Suppressor macrophage treated with lipopolysaccharide for 4 hours (primary cell): ENCODE measurements around the gene DIP2A.
A peak's percentile ranks its signal among the peaks of the same experiment; 100 is the strongest.

Experiments used
- DNase-seq: peaks from one replicate; pipeline ENCODE4 v3.0.0-alpha.2; 2020

Gene DIP2A

GRCh38 chr21:46458315-46459023 lies at the start of gene DIP2A:
DIP2A (plus strand) TSS chr21:46458891; CDS start chr21:46459132, 241 bp downstream.
- DNase-seq, result peak; percentile 99

- DNase-seq, result no peak
Measured at GRCh38 chr21:46409641-46410406, 48.9 kb upstream of the DIP2A start.

DNA sequence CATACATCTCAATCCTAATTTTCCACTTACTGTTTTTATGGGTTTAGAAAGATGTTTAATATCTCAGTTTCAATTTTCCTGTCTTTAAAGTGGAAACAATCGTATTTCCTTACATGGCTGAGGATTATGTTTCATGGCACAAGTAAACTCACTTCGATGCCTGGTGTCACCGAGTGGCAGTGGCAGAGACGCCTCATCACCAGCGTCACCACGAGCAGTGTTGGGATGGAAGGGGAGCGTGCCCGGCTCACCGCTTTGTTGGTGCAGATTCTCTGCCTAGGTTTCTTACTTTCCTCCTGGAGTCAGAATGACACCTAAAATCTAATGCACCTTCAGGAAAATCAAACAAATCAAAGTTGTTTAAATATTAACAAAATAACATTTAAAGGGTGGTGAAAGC lies 48.2 kb upstream of the DIP2A start:
- DNase-seq, result no peak

DNA sequence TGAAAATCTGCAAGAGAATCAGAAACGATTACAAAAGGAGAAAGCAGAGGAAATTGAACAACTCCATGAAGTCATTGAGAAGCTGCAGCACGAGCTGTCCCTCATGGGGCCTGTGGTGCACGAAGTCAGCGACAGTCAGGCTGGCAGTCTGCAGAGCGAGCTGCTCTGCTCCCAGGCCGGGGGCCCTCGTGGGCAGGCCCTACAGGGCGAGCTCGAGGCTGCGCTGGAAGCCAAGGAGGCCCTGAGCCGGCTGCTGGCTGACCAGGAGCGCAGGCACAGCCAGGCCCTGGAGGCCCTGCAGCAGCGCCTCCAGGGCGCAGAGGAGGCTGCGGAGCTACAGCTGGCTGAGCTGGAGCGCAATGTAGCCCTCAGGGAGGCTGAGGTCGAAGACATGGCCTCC lies 47.5 kb upstream of the DIP2A start:
- no peak for DNase-seq

- DNase-seq, result no peak
Measured at GRCh38 chr21:46411691-46412090, 47.0 kb upstream of the DIP2A start.

GRCh38 chr21:46412521-46413364 lies 45.9 kb upstream of the DIP2A start:
- no peak for DNase-seq

GRCh38 chr21:46413365-46413696 lies 45.4 kb upstream of the DIP2A start:
- no peak for DNase-seq

GRCh38 chr21:46414965-46415275 lies 43.8 kb upstream of the DIP2A start:
- DNase-seq, result no peak

DNA sequence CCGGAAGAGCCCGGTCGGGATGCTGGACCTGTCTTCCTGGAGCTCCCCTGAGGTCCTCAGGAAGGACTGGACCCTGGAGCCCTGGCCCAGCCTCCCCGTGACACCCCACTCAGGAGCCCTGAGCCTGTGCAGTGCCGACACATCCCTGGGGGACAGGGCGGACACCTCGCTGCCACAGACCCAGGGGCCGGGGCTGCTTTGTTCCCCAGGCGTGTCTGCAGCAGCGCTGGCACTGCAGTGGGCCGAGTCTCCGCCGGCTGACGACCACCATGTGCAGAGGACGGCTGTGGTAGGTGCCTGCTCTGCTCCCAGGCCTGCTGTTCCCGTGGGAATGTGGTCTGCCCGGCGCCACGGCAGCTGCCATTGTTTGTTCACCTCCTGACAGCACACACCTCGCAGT lies 42.1 kb upstream of the DIP2A start:
- no peak for DNase-seq

DNA sequence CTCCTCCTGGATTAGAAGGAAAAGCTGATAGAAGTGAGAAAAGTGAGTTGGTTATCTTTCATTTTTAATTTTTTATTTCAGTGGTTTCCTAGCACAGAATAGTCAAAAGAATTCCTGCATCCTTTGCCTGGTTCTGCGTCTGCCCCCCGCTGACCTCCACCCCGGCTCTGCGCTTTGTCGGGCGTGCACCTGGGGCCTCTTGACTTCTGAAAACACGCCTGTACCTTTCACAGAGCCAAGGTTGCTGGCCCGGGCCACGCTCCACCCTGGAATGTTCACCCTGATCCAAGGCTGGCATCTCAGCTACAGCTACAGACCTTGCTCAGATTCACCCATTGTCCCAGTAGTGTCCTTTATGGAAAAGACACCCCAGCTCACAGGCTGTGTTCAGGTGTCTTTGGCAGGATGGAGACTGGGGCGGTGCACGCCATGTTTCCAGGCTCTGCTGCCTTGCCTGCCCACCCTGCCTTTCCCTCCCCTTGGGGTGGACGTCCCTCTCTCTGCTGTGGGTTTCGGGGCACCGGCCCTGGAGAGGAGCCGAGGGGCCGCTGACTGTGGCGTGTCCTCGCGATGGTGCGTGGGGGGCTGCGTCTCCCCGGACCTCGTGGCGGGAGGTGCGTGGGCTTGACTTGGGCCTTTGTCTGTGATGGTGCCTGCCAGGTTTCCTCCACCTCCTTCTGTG lies 40.3 kb upstream of the DIP2A start:
- DNase-seq, result no peak

- DNase-seq, result no peak
Measured at GRCh38 chr21:46420241-46421190, 38.2 kb upstream of the DIP2A start.

DNA sequence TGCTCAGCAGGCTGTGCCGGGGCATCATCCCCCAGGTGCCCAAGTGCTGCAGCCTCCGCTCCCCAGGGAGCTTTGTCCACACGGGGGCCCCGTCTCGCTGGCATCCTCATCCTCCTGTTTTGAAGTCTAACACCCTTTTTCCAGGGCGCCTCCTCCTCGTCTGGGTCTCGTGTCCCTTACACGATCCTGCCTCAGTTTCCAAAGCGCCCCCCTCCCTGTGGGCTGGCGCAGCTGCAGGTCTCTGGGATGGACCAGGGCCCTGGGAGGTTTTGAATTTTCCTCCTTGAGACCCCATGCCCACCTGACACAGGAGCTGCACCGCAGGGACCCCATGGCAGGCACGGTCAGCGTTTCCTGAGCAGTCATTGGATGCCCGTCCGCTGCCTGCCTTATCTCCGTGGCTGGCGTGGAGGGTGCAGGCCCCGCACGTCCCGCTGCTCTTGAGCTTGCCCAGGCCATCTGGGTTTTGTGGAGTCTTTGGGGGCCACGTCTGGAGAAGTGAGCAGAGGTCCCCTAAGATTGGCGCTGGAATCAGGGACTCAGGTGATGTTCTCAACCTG lies 37.4 kb upstream of the DIP2A start:
- DNase-seq, result no peak

DNA sequence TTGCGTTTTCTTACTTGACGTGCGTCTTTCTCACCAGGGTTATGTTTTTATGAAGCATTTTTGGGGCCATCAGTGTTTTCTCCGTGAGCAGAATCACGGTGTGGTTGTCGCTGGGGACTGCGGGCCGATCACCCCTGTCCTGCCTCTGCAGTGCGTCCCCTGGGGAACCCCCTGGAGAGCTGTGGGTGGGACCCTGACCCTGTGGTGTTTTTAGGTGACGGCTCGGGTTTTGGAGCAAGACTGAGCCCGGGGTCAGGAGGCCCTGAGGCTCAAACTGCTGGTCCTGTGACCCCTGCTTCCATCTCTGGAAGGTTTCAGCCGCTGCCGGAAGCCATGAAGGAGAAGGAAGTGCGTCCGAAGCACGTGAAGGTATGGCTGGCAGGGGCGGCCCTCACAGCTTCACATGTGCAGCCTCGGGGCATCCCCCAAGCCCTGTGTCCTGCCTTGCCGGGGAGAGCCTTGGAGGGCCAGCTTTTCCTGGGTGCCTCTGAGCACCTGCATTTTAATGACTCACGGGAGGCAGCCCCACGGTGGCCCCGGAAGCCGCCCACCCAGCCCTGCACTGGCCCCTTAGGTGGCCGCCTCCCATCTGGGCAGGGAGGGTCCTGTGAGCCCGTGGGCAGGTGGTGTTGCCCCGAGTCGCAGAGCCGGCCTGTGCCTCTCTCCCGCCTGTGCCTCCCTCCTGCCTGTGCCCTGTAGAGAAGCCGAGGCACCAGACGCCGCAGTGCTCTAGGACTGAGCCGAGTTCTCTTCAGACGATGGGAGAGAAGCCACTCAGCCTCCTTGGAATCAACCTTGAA lies 36.7 kb upstream of the DIP2A start:
- DNase-seq, result no peak

GRCh38 chr21:46422636-46423241 lies 36.0 kb upstream of the DIP2A start:
- no peak for DNase-seq

- DNase-seq, result no peak
Measured at GRCh38 chr21:46423546-46424038, 35.1 kb upstream of the DIP2A start.

DNA sequence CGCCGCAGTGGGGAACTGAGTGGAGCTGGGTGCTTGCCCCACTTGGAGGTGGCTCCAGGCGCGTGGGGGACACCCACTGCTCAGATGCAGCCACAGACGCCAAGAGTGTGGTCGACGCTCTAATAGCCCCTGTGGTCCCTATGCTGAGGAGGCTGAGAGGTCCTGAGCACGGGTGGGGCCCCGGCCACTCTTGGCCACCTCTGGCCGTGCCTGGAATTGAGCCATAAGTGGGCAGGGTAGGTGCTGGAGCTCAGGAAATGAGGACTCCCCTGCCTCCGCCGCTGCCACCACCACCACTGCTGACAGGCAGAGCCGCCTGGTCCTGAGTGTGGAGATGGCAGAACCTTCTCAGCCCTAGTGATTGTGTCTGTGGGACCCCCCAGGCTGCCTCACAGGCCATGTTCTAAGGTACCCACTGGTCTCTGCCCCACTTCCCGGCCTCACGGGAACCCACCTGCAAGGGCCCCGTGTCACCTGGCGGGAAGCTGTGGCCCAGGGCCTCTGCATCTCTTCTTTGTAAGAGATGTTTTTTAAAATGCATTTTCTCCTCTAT lies 34.6 kb upstream of the DIP2A start:
- DNase-seq, result no peak

GRCh38 chr21:46424621-46425020 lies 34.1 kb upstream of the DIP2A start:
- DNase-seq, result no peak

DNA sequence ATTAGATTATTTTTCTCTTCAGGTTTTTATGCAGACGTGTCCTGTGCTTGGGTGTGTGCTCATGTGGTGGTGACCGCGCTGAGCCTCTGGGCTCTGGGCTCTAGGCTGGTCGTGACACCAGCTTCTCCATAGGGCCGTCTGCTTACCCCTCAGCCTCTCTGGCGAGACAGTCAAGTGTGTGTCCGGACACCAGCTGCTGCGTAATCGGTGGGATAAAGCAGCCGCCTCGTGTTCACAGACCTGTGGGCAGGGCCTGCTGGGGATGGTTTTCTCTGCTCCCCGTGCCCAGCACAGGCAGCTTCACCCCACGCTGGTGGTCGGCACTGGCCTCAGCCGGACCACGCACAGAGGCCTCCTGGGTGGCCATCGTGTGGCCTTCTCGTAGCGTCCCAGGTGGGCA lies 33.6 kb upstream of the DIP2A start:
- no peak for DNase-seq

GRCh38 chr21:46425571-46425970 lies 33.1 kb upstream of the DIP2A start:
- DNase-seq, result no peak
